ENCODE measurements around the gene HLA-B.

GRCh38 chr6:31345026-31345730, 11.8 kb downstream of the HLA-B start:
- no peak for TF ChIP-seq CTCF (IDR thresholded peaks at IDR 0.05)
- TF ChIP-seq RCOR1 (IDR thresholded peaks at IDR 0.05; ENCODE audit: low read depth, low read length), result no peak
- TF ChIP-seq EP300 (IDR thresholded peaks at IDR 0.05), result no peak
- no peak for TF ChIP-seq HOXB5 (CRISPR knock-in tag; IDR thresholded peaks at IDR 0.05)
- no peak for TF ChIP-seq NR3C1 (IDR thresholded peaks at IDR 0.05)

All from A549 (cell line).